Measurements from ENCODE around the gene BDH2. TPM values are rescaled to one million over a fixed set of nuclear protein-coding genes. Genes with fewer than 3 reads are reported as not detected.
A peak's percentile ranks its signal among the peaks of the same experiment; 100 is the strongest.

BDH2 gene
- total and polyA plus RNA-seq, 8 donors, result 3.5 to 74.7 (median 53.0) TPM

GRCh38 chr4:103075894-103076746 lies 23.5 kb downstream of the BDH2 start:
- no peaks in the 10 kb centered on the region for H3K9me3 ChIP-seq
- H3K36me3 ChIP-seq, result peaks cover 4 to 14% (median 11%) of the 10 kb centered on the region in 4 donors
- no peaks in the 10 kb centered on the region for H3K27me3 ChIP-seq
- TF ChIP-seq CTCF (IDR thresholded peaks at IDR 0.05) (no peak), POLR2AphosphoS5 (IDR thresholded peaks at IDR 0.05) (peak in 1 of 3 donors; percentile 55), POLR2A (IDR thresholded peaks at IDR 0.05) (no peak), EP300 (IDR thresholded peaks at IDR 0.05) (peak; percentile 4)
- H3K4me3 ChIP-seq, result peak overlapping the region; percentile 60 to 78 (median 69)
- peaks cover 20 to 41% (median 28%) of the 10 kb centered on the region in 4 donors for H3K4me1 ChIP-seq
- peak; percentile 59 to 82 for DNase-seq
- 0 to 1% (median 1%) methylated on average over 34 to 82 of the region's 82 CpGs for WGBS, 5 donors
- intact Hi-C loops (cut with DNase I; ENCODE audit: low total_unique reads), result no loop called here
- peak overlapping the region; percentile 82 to 91 (median 88) for H3K27ac ChIP-seq

GRCh38 chr4:103075435-103075893 lies 24.2 kb downstream of the BDH2 start:
- no peaks in the 10 kb centered on the region for H3K27me3 ChIP-seq
- 8 to 27% (median 21%) methylated on average over 4 of the region's 4 CpGs for WGBS, 5 donors
- H3K4me3 ChIP-seq, result peak overlapping the region; percentile 60 to 78 (median 69)
- peaks cover 20 to 41% (median 28%) of the 10 kb centered on the region in 4 donors for H3K4me1 ChIP-seq
- TF ChIP-seq POLR2A (IDR thresholded peaks at IDR 0.05) (no peak), POLR2AphosphoS5 (IDR thresholded peaks at IDR 0.05) (no peak), EP300 (IDR thresholded peaks at IDR 0.05) (no peak), CTCF (IDR thresholded peaks at IDR 0.05) (no peak)
- peak overlapping the region in 4 of 5 donors; percentile 87 to 91 (median 88) for H3K27ac ChIP-seq
- H3K9me3 ChIP-seq, result no peaks in the 10 kb centered on the region
- DNase-seq, result peak in 1 of 2 donors; percentile 24
- intact Hi-C loops (cut with DNase I; ENCODE audit: low total_unique reads), result no loop called here
- peaks cover 0 to 8% (median 6%) of the 10 kb centered on the region in 4 donors for H3K36me3 ChIP-seq

GRCh38 chr4:103074744-103075434 lies 24.7 kb downstream of the BDH2 start:
- peaks cover 20 to 41% (median 28%) of the 10 kb centered on the region in 4 donors for H3K4me1 ChIP-seq
- H3K36me3 ChIP-seq, result peaks cover 0 to 5% (median 4%) of the 10 kb centered on the region in 4 donors
- DNase-seq, result no peak
- H3K27ac ChIP-seq, result peak overlapping the region in 1 of 5 donors; percentile 89
- no peaks in the 10 kb centered on the region for H3K27me3 ChIP-seq
- intact Hi-C loops (cut with DNase I; ENCODE audit: low total_unique reads), result no loop called here
- WGBS, 5 donors, result 79 to 85% (median 83%) methylated on average over 9 of the region's 9 CpGs
- peak overlapping the region in 2 of 4 donors; percentile 71 to 78 for H3K4me3 ChIP-seq
- TF ChIP-seq EP300 (IDR thresholded peaks at IDR 0.05) (no peak), POLR2AphosphoS5 (IDR thresholded peaks at IDR 0.05) (no peak), CTCF (IDR thresholded peaks at IDR 0.05) (no peak), POLR2A (IDR thresholded peaks at IDR 0.05) (no peak)
- no peaks in the 10 kb centered on the region for H3K9me3 ChIP-seq

GRCh38 chr4:103073792-103074438 lies 25.7 kb downstream of the BDH2 start:
- no peaks in the 10 kb centered on the region for H3K27me3 ChIP-seq
- no peaks in the 10 kb centered on the region for H3K36me3 ChIP-seq
- H3K4me3 ChIP-seq, result no peak overlapping the region
- peak overlapping the region in 2 of 5 donors; percentile 15 to 62 for H3K27ac ChIP-seq
- no peak for TF ChIP-seq CTCF (IDR thresholded peaks at IDR 0.05)
- TF ChIP-seq EP300 (IDR thresholded peaks at IDR 0.05), result no peak
- no peak for TF ChIP-seq POLR2AphosphoS5 (IDR thresholded peaks at IDR 0.05)
- TF ChIP-seq POLR2A (IDR thresholded peaks at IDR 0.05), result no peak
- WGBS, 5 donors, result 72 to 86% (median 75%) methylated on average over 2 of the region's 2 CpGs
- intact Hi-C loops (cut with DNase I; ENCODE audit: low total_unique reads), result no loop called here
- no peak for DNase-seq
- no peaks in the 10 kb centered on the region for H3K9me3 ChIP-seq
- H3K4me1 ChIP-seq, result peaks cover 20 to 41% (median 28%) of the 10 kb centered on the region in 4 donors

All from stomach (tissue), 9 donors.